ENCODE measurements around the gene KCTD1. TPM values are rescaled to one million over a fixed set of nuclear protein-coding genes. Genes with fewer than 3 reads are reported as not detected.

KCTD1 gene
- total RNA-seq, 1 donor from 2014 or later = 40.2 TPM

GRCh38 chr18:26532367-26533340, 15.7 kb downstream of the KCTD1 start:
- no peak for TF ChIP-seq CTCF (conservative IDR thresholded peaks at IDR 0.05; ENCODE audit: low read depth, low read length)
- no peak for DNase-seq (ENCODE audit: low read depth)
- H3K4me3 ChIP-seq (ENCODE audit: low read depth, low read length) = no peak overlapping the region

GRCh38 chr18:26531605-26532298, 16.6 kb downstream of the KCTD1 start:
- H3K4me3 ChIP-seq (ENCODE audit: low read depth, low read length) = no peak overlapping the region
- DNase-seq (ENCODE audit: low read depth) = no peak
- TF ChIP-seq CTCF (conservative IDR thresholded peaks at IDR 0.05; ENCODE audit: low read depth, low read length) = no peak

- no peak for DNase-seq (ENCODE audit: low read depth)
- H3K4me3 ChIP-seq (ENCODE audit: low read depth, low read length) = no peak overlapping the region
- no peak for TF ChIP-seq CTCF (conservative IDR thresholded peaks at IDR 0.05; ENCODE audit: low read depth, low read length)
These were observed 21.5 kb downstream of the KCTD1 start for GRCh38 chr18:26526966-26527234.

GRCh38 chr18:26526128-26526965, 22.0 kb downstream of the KCTD1 start:
- H3K4me3 ChIP-seq (ENCODE audit: low read depth, low read length) = no peak overlapping the region
- DNase-seq (ENCODE audit: low read depth) = no peak
- no peak for TF ChIP-seq CTCF (conservative IDR thresholded peaks at IDR 0.05; ENCODE audit: low read depth, low read length)

- no peak for DNase-seq (ENCODE audit: low read depth)
- H3K4me3 ChIP-seq (ENCODE audit: low read depth, low read length) = no peak overlapping the region
- TF ChIP-seq CTCF (conservative IDR thresholded peaks at IDR 0.05; ENCODE audit: low read depth, low read length) = no peak
These were observed 23.6 kb downstream of the KCTD1 start for GRCh38 chr18:26524504-26525351.

GRCh38 chr18:26524002-26524401, 24.4 kb downstream of the KCTD1 start:
- no peak for DNase-seq (ENCODE audit: low read depth)
- no peak overlapping the region for H3K4me3 ChIP-seq (ENCODE audit: low read depth, low read length)
- TF ChIP-seq CTCF (conservative IDR thresholded peaks at IDR 0.05; ENCODE audit: low read depth, low read length) = no peak
